Caki2 (cell line): ENCODE measurements around the gene DDX28. TPM values are rescaled to one million over a fixed set of nuclear protein-coding genes. Genes with fewer than 3 reads are reported as not detected.

Source experiments
- DNase-seq: peaks from one replicate; pipeline ENCODE4 v3.0.0-alpha.2; 2015; ENCODE audit warnings: low read depth
- in situ Hi-C: cut with HindIII; loops from 2 replicates; pipeline ENCODE4 v1.10.0; 2016; ENCODE audit warnings: low sequenced_read_pairs, low pct_unique_long_range_greater_than_20kb, mixed read lengths
- total RNA-seq: library from RNA; depleted of rRNA; stranded (reverse); fragments of >200 nt; shearing (Covaris generic); gene quantifications from 2 replicates; pipeline ENCODE4 v1.2.3, GENCODE V29; 2014; ENCODE audit warnings: low replicate concordance; rRNA removed

DDX28 gene, protein sequence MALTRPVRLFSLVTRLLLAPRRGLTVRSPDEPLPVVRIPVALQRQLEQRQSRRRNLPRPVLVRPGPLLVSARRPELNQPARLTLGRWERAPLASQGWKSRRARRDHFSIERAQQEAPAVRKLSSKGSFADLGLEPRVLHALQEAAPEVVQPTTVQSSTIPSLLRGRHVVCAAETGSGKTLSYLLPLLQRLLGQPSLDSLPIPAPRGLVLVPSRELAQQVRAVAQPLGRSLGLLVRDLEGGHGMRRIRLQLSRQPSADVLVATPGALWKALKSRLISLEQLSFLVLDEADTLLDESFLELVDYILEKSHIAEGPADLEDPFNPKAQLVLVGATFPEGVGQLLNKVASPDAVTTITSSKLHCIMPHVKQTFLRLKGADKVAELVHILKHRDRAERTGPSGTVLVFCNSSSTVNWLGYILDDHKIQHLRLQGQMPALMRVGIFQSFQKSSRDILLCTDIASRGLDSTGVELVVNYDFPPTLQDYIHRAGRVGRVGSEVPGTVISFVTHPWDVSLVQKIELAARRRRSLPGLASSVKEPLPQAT
- total RNA-seq = 21.6 and 28.9 TPM in 2 replicates

DNA sequence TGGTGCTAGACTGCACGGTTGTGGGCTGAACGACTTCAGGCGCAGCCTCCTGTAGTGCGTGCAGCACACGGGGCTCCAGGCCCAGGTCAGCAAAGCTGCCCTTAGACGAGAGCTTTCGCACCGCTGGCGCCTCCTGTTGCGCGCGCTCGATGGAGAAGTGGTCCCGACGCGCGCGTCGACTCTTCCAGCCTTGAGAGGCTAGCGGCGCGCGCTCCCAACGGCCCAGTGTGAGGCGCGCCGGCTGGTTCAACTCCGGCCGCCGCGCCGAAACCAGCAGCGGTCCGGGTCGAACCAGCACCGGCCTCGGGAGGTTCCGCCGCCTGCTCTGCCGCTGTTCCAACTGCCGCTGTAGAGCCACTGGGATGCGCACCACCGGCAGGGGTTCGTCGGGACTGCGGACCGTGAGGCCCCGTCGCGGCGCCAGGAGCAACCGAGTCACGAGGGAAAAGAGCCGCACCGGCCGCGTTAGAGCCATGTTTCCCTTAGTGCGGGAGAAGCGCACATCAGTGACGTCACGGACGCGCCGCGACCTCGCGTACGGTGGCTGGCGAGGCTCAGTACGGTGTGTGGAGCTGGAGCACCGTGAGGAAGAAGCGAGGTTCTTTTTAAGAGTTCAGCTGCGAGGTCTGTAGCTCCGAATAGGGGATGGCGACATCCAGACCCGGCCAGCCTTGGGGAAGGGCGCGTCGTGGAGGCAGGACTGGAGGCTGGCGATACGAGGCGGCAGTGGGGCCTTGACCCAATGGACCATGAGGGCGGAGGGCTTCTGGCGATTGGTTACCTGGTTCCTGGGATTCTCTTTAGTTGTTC is at the start of gene DDX28, which contains the start of gene DUS2:
TSS of gene DDX28 (minus strand) at position 505 of the 810 bp plus-strand sequence. CDS start at position 475, 30 bp downstream.
TSS of gene DUS2 (plus strand) at position 557 of the 810 bp plus-strand sequence. CDS start 14,740 bp downstream, outside the sequence.
- peak; percentile 84 for DNase-seq
- in situ Hi-C loops = no loop called here

DNA sequence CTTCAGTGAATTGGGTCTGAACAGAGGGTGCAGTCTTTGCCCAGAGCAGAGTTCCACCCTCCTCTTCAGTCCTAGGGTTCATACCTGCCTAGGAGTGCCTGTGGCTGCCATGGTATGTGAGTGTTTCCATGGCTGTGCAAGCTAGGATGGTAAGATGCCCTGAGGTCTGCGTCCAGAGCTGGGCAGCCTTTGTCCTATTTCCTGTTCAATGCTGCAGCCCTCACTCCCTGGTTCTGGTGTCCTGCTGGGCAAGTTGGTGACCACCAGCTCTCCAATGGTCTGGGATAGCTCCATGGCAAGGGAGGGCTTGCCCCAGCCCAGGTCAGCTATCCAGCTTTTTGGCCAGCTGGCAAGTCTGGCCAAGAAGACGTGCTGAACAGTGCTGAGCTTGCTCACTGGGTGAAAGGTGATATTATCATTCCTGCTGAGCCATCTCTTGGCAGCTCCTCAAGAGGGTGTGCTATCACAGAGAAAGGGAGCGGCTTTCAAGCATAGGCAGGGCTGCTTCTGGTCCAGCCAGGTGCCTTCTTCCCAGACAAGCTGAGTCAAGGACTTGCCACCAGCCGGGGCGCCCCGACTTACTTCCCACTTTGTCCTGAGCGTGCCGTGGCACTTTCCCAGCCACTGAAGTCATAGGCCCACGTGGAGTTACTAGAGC is 49.1 kb upstream of the DDX28 start:
- in situ Hi-C loops = loop anchor here (25.0 kb wide), 2 partner anchors 140 to 185 kb away; partner anchors contain the start of genes NRN1L and PSKH1
- DNase-seq = peak; percentile 75

DNA sequence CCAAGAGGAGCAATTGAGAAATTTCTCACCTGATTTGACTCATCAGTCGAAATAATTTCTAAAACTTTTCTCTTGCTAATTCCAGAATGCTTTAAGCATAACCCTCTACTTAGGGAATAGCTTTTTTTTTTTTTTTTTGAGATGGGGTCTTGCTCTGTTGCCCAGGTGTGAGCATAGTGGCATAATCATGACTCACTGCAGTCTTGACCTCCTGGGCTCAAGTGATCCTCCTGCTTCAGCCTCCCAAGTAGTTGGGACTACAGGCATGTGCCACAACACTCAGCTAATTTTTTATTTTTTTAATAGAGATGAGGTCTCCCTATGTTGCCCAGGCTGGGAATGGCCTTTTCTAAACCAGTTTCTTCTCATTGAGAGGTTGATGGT is 48.5 kb upstream of the DDX28 start:
- no peak for DNase-seq
- in situ Hi-C loops = loop anchor here (25.0 kb wide), 2 partner anchors 141 to 184 kb away; partner anchors contain the start of genes NRN1L and PSKH1

DNA sequence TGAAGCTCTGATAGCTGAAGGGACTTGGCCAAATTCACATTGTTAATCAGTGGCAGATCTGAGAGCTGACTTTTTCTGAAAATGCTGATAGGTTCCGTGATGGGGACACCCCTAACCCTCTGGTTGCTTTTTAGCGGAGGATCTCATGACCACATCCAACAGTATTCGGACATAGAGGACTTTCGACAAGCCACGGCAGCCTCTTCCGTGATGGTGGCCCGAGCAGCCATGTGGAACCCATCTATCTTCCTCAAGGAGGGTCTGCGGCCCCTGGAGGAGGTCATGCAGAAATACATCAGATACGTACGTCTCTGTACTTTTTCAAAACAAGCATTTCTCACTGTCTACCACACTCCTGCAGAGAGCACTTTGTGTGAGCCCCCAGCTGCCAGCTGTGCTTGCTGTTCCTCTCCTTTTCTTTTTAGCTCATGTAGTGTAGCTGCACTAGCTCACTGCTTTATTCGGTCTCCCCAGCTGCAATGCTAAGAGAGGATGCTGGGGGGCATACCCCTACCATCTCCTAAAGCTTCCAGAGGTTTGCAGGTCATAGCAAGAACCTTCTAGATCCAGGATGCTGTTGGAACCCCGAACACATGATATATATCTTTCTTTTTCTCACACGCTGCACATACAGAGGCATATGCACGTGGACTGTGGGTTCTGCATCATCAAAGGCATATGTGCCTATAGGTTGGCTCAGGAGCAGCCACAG is 47.9 kb upstream of the DDX28 start:
- in situ Hi-C loops = loop anchor here (25.0 kb wide), 2 partner anchors 141 to 184 kb away; partner anchors contain the start of genes NRN1L and PSKH1
- no peak for DNase-seq

DNA sequence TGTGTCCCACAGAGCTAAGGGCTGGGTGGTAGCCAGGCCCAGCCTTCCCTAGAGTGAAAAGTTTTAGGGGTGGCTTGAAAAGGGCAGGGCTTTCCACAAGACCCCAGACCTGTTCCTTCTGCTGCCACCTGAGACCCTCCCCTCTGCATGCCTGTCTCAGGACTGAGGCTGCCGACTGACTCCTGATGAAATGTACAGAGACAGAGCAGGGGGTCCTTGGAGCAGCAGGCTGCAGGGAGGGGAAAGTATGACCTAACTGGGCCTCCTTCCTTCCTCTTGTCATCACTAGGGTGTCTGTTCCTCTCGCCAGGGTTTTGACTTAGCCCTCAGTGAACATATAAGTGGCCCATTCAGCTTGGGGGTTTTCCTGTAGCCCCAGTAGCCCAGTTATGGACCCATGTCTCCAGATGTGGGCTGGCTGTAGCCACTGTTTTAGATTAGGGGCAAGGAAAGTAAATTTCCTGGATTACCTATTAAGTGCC is 47.3 kb upstream of the DDX28 start:
- in situ Hi-C loops = loop anchor here (25.0 kb wide), 2 partner anchors 142 to 183 kb away; partner anchors contain the start of genes NRN1L and PSKH1
- DNase-seq = no peak

DNA sequence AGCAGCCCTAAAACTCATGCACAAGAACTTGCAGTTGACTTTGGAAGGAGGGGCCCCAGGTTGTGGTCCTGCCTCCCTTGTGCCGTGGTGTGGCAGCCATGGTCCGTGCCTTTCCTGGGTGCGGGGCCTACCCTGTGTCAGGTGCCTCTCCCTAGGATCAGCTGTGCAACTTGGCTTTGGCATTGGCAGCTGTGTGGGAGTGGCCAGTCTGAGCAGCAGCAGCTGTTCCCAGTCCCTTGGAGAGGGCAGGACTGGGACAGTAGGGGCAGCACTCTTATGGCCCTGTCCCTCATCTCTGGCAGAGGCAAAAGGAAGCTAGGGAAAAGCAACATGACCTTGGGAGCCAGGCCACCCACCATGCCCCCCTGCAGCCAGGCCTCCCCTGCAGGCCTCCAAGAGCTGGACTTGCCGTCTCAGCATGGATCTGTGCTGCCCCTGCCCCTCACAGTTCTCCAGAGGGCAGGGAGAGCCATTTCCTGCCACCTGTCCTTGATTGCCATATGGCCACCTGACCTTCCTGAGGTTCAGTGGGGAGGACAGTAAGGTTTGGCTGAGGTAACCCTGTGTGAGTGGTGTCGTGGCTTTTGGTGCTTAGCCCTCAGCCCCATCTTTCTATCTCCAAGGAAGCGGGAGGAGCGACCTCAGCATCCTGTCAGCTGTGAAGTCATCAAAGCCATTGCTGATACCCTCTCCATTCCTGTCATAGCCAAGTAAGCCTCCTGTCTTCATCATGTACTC is 46.6 kb upstream of the DDX28 start:
- no peak for DNase-seq
- in situ Hi-C loops = loop anchor here (25.0 kb wide), 2 partner anchors 143 to 182 kb away; partner anchors contain the start of genes NRN1L and PSKH1

DNA sequence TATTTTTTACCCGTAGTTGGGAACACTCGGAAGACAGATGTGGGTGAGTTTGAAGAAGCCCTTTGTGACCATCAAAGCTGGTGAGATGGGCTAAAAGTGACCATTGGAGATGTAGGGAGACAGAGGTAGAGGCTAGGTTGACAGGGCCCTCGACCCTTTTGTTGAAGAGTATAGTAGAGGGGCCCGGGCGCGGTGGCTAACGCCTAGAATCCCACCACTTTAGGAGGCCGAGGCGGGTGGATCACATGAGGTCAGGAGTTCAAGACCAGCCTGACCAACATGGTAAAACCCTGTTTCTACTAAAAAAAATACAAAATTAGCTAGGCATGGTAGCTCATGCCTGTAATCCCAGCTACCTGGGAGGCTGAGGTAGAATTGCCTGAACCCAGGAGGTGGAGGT is 45.9 kb upstream of the DDX28 start:
- in situ Hi-C loops = loop anchor here (25.0 kb wide), 2 partner anchors 143 to 182 kb away; partner anchors contain the start of genes NRN1L and PSKH1
- DNase-seq = no peak

DNA sequence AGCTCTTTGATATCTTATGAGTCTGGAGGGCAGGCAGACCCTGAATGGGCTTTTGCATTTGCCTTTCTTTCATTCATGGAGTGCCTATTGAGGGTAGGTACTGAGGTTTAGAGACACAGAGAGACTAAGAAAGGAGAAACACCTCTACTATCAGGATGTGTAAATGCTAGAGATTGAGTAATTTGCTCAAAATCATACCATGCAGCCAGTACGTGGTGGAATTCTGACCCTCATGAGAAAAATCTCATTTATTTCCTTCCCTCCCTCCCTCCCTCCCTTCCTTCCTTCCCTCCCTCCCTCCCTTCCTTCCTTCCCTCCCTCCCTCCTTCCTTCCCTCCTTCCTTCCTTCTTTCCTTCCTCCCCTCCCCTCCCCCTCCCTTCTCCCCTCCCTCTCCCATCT is 43.7 kb upstream of the DDX28 start:
- DNase-seq = no peak
- in situ Hi-C loops = loop anchor here (25.0 kb wide), 2 partner anchors 146 to 179 kb away; partner anchors contain the start of genes NRN1L and PSKH1

DNA sequence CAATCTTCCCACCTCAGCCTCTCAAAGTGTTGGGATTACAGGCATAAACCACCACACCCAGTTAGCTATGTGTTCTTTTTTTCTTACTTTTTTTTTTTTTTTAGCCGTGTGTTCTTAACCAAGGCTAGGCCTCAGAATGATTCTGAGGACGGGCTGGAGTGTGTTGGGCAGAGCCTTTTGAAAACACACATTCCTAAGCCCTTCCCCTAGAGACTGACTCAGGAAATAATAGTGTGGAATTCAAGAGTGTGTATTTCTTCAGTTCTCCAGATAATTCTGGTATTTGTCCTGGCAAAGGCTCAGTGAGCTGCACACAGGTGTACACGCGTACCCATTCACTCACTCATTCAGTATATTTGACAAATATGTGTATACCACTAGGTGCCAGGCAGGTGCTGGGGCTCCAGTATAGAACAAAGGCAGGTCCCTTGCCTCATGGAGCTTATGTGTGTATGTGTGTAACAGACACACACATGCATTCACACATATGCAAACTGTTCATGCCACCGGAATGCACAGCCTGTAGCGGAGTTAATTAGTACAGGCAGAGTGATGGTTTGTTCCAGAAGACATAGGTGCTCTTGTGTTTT is 42.8 kb upstream of the DDX28 start:
- DNase-seq = no peak
- in situ Hi-C loops = loop anchor here (25.0 kb wide), 2 partner anchors 146 to 179 kb away; partner anchors contain the start of genes NRN1L and PSKH1

DNA sequence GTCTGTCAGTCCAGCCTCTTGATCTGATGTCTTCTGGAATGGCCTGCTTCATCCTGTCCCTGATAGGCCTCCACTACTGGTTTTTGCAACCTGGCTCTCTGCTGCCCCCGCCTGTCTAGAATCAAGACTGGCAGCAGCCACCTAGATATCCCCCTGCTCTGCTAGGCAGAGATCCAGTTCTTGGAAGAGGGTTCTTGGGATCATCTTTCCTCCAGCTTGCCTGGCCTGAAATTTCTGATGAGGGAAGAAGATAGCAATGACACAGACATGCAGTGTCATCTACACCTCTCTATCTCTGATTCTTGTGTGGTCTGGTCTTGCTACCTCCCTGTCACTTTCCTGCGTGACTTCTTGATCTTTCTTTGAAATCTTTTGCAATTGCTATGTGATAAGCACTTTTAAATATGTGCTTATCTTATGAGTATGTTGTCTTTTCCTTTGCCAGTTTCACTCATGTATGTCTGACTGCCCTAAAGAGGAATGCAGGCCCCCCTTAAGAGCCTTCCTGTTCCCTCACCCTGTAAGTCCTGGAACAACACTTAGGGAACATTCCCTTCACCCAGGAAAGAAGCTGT is 41.8 kb upstream of the DDX28 start:
- DNase-seq = peak; percentile 50
- in situ Hi-C loops = loop anchor here (25.0 kb wide), 2 partner anchors 147 to 178 kb away; partner anchors contain the start of genes NRN1L and PSKH1

DNA sequence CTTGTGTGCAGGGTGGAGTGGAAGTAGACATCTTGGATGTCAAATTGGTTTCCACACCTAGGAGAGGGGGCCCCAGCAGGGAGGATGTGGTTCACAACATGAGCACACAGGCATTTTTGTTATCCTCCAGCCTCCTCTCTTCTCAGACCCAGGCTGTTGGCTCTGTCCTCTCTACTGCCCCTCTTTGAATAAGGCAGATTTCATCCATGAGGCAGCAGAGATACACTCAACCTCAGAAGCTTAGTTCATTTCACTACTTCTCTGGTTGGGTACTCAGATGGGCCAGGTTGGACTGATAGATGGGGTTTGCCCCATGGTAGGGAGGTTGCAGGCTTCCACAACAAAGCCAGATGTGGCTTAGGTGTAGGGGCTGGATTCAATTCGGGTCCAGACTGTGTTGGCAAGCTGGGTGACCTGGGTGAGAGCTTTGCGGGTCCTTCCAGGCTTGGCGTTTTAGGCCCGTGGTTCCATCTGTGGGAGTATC is 39.9 kb upstream of the DDX28 start:
- DNase-seq = no peak
- in situ Hi-C loops = loop anchor here (25.0 kb wide), 2 partner anchors 149 to 176 kb away; partner anchors contain the start of genes NRN1L and PSKH1

DNA sequence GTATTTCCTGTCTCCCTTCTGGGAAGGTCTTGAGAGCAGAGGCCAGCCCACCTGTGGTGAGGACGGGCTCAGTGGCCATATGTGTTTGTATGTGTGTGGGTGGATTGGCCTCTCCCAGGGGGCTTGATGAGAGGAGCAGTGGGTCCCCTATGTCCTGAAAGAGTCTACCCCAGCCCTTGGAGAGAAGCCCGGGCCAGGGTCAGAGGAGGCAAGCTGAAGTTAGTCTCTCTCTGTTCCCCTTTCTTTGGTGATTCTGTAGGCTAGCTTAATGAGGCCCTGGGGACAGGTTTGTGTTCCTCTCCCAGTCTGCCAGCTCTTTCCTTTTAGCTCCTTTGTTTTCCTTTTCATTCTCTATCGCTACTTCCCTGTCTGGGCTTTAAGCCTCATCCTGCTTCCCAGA is 38.4 kb upstream of the DDX28 start:
- no peak for DNase-seq
- in situ Hi-C loops = loop anchor here (25.0 kb wide), 2 partner anchors 151 to 174 kb away; partner anchors contain the start of genes NRN1L and PSKH1

DNA sequence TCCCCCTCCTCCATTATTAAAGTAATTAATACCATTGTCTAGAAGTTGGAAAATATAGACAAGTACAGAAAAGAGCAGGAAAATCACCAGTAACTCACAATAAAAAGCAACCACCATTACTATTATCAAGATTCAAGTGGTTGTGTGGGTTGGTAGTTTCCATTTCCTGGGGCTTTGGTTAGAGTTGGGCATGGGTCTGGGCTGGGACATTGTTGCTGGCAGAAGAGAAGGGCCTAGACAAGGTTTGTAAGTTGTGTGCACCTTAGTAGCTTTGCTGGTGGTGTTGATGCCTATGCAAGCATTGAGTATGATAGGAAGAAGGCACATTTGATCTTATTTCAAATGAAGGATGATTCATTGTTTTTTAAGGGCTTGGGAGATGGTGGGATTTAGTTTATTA is 36.8 kb upstream of the DDX28 start:
- no peak for DNase-seq
- in situ Hi-C loops = loop anchor here (25.0 kb wide), 2 partner anchors 152 to 173 kb away; partner anchors contain the start of genes NRN1L and PSKH1

DNA sequence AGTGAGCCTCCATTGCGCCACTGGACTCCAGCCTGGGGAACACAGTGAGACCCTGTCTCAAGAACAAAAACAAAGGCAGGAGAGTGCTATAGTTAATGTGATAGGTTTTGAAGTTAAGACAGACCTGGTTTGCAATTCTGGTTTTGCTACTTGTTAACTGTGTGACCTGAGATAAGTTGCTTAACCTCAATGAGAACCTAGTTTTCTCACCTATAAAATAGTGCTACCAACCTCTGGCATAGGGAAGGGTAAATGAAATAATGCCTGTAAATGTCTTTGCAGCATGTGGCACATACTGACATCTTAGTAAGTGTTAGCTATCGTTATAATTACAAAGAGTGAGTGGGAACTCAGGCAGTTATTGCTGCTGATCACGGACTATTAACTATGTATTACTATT is 32.4 kb upstream of the DDX28 start:
- in situ Hi-C loops = loop anchor here (25.0 kb wide), 2 partner anchors 157 to 168 kb away; partner anchors contain the start of genes NRN1L and PSKH1
- no peak for DNase-seq

DNA sequence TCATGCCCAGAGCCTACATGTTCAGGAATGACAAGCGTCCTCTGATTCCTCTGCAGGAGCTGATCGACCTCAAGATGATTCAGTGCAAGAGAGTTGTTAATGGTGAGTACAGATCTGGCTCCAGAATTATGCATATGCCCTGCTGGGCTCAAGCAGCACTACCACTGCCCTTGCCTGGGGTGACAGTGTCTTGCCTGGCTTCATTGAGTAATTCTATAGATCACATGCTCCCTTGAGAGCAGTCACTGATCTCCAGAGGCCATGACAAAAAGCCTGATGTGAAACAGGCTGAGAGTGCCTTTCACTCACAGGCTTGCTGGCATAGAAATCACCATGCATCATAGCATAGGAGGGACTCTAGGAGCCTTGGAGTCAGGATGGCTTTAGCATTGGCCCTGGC is 26.4 kb upstream of the DDX28 start:
- in situ Hi-C loops = no loop called here

More for the DNA sequence above, 26.4 kb upstream of the DDX28 start:
- DNase-seq = no peak
